HepG2 (cell line): ENCODE results near the gene C20orf202. TPM values are rescaled to one million over a fixed set of nuclear protein-coding genes. Genes with fewer than 3 reads are reported as not detected.

Experiments used
- HOXA3 ChIP-seq: sonication (generic); formaldehyde crosslinking; IDR thresholded peaks from 2 replicates; pipeline ENCODE4 v1.5.0; 2020; ENCODE audit warnings: missing genetic modification reagents
- IRF2 ChIP-seq: IDR thresholded peaks from 2 replicates; pipeline ENCODE4 v1.6.1; 2018; ENCODE audit warnings: missing genetic modification reagents, missing compliant biosample characterization
- KDM6A ChIP-seq: IDR thresholded peaks from 2 replicates; pipeline ENCODE4 v1.6.1; 2016; ENCODE audit warnings: low read depth
- NR2C2 ChIP-seq: sonication (generic); formaldehyde crosslinking; IDR thresholded peaks from 2 replicates; pipeline ENCODE4 v1.4.0; 2020; ENCODE audit warnings: missing genetic modification reagents, mild to moderate bottlenecking, moderate library complexity, borderline replicate concordance
- PHF5A ChIP-seq: IDR thresholded peaks from one replicate; pipeline ENCODE4 v1.6.1; 2018; ENCODE audit warnings: low read depth, missing genetic modification reagents; ENCODE audit not compliant: unreplicated experiment
- RORA ChIP-seq: sonication (generic); formaldehyde crosslinking; IDR thresholded peaks from 2 replicates; pipeline ENCODE4 v1.5.0; 2020; ENCODE audit warnings: mild to moderate bottlenecking, missing genetic modification reagents, moderate library complexity
- SOX6 ChIP-seq, 2 experiments: fragments of 450-650 bp in 1 of 2; sonication (generic) in 1 of 2; formaldehyde crosslinking in 1 of 2; IDR thresholded peaks; 2 replicates each; pipeline versions ENCODE4 v1.4.0 to v1.6.1; 2017 to 2020; ENCODE audit warnings: antibody characterized with exemption in 1 of 2, mild to moderate bottlenecking in 1 of 2, missing genetic modification reagents in 1 of 2
- ZNF546 ChIP-seq: sonication (generic); formaldehyde crosslinking; conservative IDR thresholded peaks from 2 replicates; pipeline ENCODE4 v1.8.1; 2023; ENCODE audit warnings: mild to moderate bottlenecking, missing genetic modification reagents
- ZNF709 ChIP-seq: sonication (generic); formaldehyde crosslinking; IDR thresholded peaks from 2 replicates; pipeline ENCODE4 v1.5.0; 2020; ENCODE audit warnings: mild to moderate bottlenecking, missing genetic modification reagents
- polyA plus RNA-seq, 8 experiments: library from polyadenylated mRNA; depleted of rRNA in 3 of 8; stranded (reverse) in 7 of 8; unstranded in 1 of 8; fragments of >200 nt; fragmentation: Illumina TruSeq in 4 of 8; extraction: Trizol in 4 of 8; gene quantifications; 2 replicates each; pipeline versions ENCODE4 v1.2.1 to v1.2.3, GENCODE V29; 2011 to 2016; ENCODE audit warnings: low read depth in 4 of 8, missing spikeins in 1 of 8, mixed read lengths in 1 of 8; ENCODE audit not compliant: insufficient read depth in 1 of 8
- total RNA-seq, 5 experiments: library from RNA; depleted of rRNA; stranded (reverse); fragments of >200 nt; fragmentation: Illumina TruSeq; extraction: Trizol; gene quantifications; 2 replicates each; pipeline ENCODE4 v1.2.3, GENCODE V29; 2016; ENCODE audit warnings: low read depth in 1 of 5
- TF ChIP-seq, protein P1 (sequence below): IDR thresholded peaks from 2 replicates; pipeline ENCODE4 v1.6.1; 2018; ENCODE audit warnings: missing genetic modification reagents, mild to moderate bottlenecking, missing compliant biosample characterization
- TF ChIP-seq, protein P2 (sequence below): sonication (generic); formaldehyde crosslinking; IDR thresholded peaks from 2 replicates; pipeline ENCODE4 v1.4.0; 2020; ENCODE audit warnings: missing genetic modification reagents
- TF ChIP-seq, protein P3 (sequence below): sonication (generic); formaldehyde crosslinking; IDR thresholded peaks from 2 replicates; pipeline ENCODE4 v1.4.0; 2020; ENCODE audit warnings: mild to moderate bottlenecking, missing genetic modification reagents, borderline replicate concordance
- TF ChIP-seq, protein P4 (sequence below): sonication (generic); formaldehyde crosslinking; conservative IDR thresholded peaks from 2 replicates; pipeline ENCODE4 v1.4.0; 2020; ENCODE audit warnings: missing genetic modification reagents
- TF ChIP-seq, protein P5 (sequence below): sonication (generic); formaldehyde crosslinking; IDR thresholded peaks from 2 replicates; pipeline ENCODE4 v1.4.0; 2020; ENCODE audit warnings: missing genetic modification reagents

C20orf202 gene
- total and polyA plus RNA-seq, 2 of the 13 experiments (the other 11 are each of a cell fraction or from before 2014, with no cell fraction given), result 0.20 to 1.2 TPM

DNA sequence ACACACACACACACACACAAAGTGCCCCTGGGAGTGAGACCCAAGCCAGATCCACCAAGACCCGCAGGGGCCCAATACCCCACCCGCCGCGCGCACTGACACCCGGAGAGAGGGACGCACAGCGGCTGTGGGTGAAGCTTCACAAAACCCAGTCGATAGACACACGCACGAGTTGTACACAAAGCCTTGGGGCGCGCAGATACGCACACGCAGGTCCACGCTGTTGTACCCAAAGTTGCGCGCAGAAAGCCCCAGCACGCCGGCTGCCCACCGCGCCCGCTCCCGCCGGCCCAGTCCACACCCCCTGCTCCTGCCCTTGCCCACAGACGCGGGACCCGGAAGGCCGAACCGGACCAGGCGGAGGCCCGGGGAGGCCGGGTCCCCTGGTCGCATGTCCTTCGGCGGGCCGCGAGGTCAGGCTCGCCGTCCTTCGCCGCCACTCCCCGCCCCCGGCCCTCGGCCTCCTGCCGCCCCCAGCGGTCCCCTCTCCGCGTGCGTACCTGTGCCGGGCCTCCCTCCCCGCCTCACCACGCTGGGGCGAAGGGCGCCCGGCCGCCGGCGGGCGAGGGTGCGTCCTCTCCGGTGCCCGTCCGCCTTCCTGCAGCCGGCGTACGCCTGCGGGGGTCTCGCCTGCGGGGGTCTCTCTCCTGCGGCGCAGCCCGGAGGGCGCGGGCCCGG is 18.5 kb upstream of the C20orf202 start, which contains the start of gene TMEM74B (continued):
- TF ChIP-seq, protein P1, sequence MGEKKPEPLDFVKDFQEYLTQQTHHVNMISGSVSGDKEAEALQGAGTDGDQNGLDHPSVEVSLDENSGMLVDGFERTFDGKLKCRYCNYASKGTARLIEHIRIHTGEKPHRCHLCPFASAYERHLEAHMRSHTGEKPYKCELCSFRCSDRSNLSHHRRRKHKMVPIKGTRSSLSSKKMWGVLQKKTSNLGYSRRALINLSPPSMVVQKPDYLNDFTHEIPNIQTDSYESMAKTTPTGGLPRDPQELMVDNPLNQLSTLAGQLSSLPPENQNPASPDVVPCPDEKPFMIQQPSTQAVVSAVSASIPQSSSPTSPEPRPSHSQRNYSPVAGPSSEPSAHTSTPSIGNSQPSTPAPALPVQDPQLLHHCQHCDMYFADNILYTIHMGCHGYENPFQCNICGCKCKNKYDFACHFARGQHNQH (CRISPR knock-in tag), result no peak
- no peak for TF ChIP-seq KDM6A (CRISPR knock-in tag)
- TF ChIP-seq, protein P2, sequence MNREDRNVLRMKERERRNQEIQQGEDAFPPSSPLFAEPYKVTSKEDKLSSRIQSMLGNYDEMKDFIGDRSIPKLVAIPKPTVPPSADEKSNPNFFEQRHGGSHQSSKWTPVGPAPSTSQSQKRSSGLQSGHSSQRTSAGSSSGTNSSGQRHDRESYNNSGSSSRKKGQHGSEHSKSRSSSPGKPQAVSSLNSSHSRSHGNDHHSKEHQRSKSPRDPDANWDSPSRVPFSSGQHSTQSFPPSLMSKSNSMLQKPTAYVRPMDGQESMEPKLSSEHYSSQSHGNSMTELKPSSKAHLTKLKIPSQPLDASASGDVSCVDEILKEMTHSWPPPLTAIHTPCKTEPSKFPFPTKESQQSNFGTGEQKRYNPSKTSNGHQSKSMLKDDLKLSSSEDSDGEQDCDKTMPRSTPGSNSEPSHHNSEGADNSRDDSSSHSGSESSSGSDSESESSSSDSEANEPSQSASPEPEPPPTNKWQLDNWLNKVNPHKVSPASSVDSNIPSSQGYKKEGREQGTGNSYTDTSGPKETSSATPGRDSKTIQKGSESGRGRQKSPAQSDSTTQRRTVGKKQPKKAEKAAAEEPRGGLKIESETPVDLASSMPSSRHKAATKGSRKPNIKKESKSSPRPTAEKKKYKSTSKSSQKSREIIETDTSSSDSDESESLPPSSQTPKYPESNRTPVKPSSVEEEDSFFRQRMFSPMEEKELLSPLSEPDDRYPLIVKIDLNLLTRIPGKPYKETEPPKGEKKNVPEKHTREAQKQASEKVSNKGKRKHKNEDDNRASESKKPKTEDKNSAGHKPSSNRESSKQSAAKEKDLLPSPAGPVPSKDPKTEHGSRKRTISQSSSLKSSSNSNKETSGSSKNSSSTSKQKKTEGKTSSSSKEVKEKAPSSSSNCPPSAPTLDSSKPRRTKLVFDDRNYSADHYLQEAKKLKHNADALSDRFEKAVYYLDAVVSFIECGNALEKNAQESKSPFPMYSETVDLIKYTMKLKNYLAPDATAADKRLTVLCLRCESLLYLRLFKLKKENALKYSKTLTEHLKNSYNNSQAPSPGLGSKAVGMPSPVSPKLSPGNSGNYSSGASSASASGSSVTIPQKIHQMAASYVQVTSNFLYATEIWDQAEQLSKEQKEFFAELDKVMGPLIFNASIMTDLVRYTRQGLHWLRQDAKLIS (CRISPR knock-in tag), result no peak
- TF ChIP-seq SOX6 (IDR thresholded peaks at IDR 0.05), result no peak
- no peak; the same call in 1 of the 2 replicates for TF ChIP-seq SOX6 (CRISPR knock-in tag; IDR thresholded peaks at IDR 0.05)
- TF ChIP-seq, protein P3, sequence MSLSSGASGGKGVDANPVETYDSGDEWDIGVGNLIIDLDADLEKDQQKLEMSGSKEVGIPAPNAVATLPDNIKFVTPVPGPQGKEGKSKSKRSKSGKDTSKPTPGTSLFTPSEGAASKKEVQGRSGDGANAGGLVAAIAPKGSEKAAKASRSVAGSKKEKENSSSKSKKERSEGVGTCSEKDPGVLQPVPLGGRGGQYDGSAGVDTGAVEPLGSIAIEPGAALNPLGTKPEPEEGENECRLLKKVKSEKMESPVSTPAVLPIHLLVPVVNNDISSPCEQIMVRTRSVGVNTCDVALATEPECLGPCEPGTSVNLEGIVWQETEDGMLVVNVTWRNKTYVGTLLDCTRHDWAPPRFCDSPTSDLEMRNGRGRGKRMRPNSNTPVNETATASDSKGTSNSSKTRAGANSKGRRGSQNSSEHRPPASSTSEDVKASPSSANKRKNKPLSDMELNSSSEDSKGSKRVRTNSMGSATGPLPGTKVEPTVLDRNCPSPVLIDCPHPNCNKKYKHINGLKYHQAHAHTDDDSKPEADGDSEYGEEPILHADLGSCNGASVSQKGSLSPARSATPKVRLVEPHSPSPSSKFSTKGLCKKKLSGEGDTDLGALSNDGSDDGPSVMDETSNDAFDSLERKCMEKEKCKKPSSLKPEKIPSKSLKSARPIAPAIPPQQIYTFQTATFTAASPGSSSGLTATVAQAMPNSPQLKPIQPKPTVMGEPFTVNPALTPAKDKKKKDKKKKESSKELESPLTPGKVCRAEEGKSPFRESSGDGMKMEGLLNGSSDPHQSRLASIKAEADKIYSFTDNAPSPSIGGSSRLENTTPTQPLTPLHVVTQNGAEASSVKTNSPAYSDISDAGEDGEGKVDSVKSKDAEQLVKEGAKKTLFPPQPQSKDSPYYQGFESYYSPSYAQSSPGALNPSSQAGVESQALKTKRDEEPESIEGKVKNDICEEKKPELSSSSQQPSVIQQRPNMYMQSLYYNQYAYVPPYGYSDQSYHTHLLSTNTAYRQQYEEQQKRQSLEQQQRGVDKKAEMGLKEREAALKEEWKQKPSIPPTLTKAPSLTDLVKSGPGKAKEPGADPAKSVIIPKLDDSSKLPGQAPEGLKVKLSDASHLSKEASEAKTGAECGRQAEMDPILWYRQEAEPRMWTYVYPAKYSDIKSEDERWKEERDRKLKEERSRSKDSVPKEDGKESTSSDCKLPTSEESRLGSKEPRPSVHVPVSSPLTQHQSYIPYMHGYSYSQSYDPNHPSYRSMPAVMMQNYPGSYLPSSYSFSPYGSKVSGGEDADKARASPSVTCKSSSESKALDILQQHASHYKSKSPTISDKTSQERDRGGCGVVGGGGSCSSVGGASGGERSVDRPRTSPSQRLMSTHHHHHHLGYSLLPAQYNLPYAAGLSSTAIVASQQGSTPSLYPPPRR (CRISPR knock-in tag), result 0 out of 2 replicates have a peak, but pooled peaks have one; percentile 14
- TF ChIP-seq PHF5A, result no peak
- TF ChIP-seq NR2C2 (CRISPR knock-in tag), result peak; percentile 55
- TF ChIP-seq RORA (CRISPR knock-in tag), result no peak
- TF ChIP-seq, protein P4, sequence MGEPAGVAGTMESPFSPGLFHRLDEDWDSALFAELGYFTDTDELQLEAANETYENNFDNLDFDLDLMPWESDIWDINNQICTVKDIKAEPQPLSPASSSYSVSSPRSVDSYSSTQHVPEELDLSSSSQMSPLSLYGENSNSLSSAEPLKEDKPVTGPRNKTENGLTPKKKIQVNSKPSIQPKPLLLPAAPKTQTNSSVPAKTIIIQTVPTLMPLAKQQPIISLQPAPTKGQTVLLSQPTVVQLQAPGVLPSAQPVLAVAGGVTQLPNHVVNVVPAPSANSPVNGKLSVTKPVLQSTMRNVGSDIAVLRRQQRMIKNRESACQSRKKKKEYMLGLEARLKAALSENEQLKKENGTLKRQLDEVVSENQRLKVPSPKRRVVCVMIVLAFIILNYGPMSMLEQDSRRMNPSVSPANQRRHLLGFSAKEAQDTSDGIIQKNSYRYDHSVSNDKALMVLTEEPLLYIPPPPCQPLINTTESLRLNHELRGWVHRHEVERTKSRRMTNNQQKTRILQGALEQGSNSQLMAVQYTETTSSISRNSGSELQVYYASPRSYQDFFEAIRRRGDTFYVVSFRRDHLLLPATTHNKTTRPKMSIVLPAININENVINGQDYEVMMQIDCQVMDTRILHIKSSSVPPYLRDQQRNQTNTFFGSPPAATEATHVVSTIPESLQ (CRISPR knock-in tag), result no peak
- peak; percentile 65 for TF ChIP-seq HOXA3
- TF ChIP-seq, protein P5, sequence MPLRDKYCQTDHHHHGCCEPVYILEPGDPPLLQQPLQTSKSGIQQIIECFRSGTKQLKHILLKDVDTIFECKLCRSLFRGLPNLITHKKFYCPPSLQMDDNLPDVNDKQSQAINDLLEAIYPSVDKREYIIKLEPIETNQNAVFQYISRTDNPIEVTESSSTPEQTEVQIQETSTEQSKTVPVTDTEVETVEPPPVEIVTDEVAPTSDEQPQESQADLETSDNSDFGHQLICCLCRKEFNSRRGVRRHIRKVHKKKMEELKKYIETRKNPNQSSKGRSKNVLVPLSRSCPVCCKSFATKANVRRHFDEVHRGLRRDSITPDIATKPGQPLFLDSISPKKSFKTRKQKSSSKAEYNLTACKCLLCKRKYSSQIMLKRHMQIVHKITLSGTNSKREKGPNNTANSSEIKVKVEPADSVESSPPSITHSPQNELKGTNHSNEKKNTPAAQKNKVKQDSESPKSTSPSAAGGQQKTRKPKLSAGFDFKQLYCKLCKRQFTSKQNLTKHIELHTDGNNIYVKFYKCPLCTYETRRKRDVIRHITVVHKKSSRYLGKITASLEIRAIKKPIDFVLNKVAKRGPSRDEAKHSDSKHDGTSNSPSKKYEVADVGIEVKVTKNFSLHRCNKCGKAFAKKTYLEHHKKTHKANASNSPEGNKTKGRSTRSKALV (CRISPR knock-in tag), result peak; percentile 65
- TF ChIP-seq IRF2 (CRISPR knock-in tag), result no peak
- TF ChIP-seq ZNF546 (CRISPR knock-in tag), result no peak; the same call in 1 of the 2 replicates
- TF ChIP-seq ZNF709 (CRISPR knock-in tag), result no peak
